Astrocyte (in vitro differentiated cells and primary cell): ENCODE data around the gene TTC27. TPM values are rescaled to one million over a fixed set of nuclear protein-coding genes. Genes with fewer than 3 reads are reported as not detected.
A peak's percentile ranks its signal among the peaks of the same experiment; 100 is the strongest.

Experiments used
- DNase-seq: peaks from one replicate; pipeline ENCODE4 v3.0.0-alpha.2; 2010; ENCODE audit warnings: low read depth
- FAIRE-seq: peaks from 2 replicates; lab custom pipeline; 2011; peaks lifted over from hg19 to GRCh38; lab: Jason Lieb, UNC
- H2AFZ ChIP-seq: 2 replicates; pipeline ENCODE4 v1.6.0; 2012; ENCODE audit warnings: low read depth, low read length, inconsistent platforms
- H3K27ac ChIP-seq: 2 replicates; pipeline ENCODE4 v1.5.1; 2011; ENCODE audit warnings: low read depth, low read length, inconsistent platforms
- H3K27me3 ChIP-seq: 2 replicates; pipeline ENCODE4 v1.6.0; 2011; ENCODE audit warnings: low read length, inconsistent platforms; ENCODE audit not compliant: insufficient read depth
- H3K36me3 ChIP-seq: 2 replicates; pipeline ENCODE4 v1.5.1; 2011; ENCODE audit warnings: low read length, inconsistent platforms; ENCODE audit not compliant: insufficient read depth
- H3K4me1 ChIP-seq: 2 replicates; pipeline ENCODE4 v1.5.1; 2011; ENCODE audit warnings: low read length, inconsistent platforms; ENCODE audit not compliant: insufficient read depth
- H3K4me2 ChIP-seq: 2 replicates; pipeline ENCODE4 v1.6.0; 2012; ENCODE audit warnings: low read length, inconsistent platforms
- H3K4me3 ChIP-seq: 2 replicates; pipeline ENCODE4 v1.5.1; 2011; ENCODE audit warnings: low read depth, mild to moderate bottlenecking, low read length, inconsistent platforms; ENCODE audit not compliant: insufficient read depth
- H3K79me2 ChIP-seq: 2 replicates; pipeline ENCODE4 v1.6.0; 2012; ENCODE audit warnings: mild to moderate bottlenecking, low read length, inconsistent platforms; ENCODE audit not compliant: insufficient read depth
- H3K9ac ChIP-seq: 2 replicates; pipeline ENCODE4 v1.6.0; 2012; ENCODE audit warnings: mild to moderate bottlenecking, low read length, inconsistent platforms
- H3K9me3 ChIP-seq: 2 replicates; pipeline ENCODE4 v1.5.1; 2012; ENCODE audit warnings: low read depth, mild to moderate bottlenecking, low read length, inconsistent platforms; ENCODE audit not compliant: insufficient read depth
- H4K20me1 ChIP-seq: 2 replicates; pipeline ENCODE4 v1.6.0; 2012; ENCODE audit warnings: low read length, inconsistent platforms; ENCODE audit not compliant: insufficient read depth
- H3K27ac Mint-ChIP-seq: one replicate; pipeline ENCODE4 v1.8.0; 2021; ENCODE audit warnings: mild to moderate bottlenecking, mixed read lengths; ENCODE audit not compliant: unreplicated experiment
- H3K27me3 Mint-ChIP-seq: one replicate; pipeline ENCODE4 v1.8.0; 2021; ENCODE audit warnings: low read depth, mixed read lengths; ENCODE audit not compliant: unreplicated experiment
- H3K36me3 Mint-ChIP-seq: one replicate; pipeline ENCODE4 v1.8.0; 2021; ENCODE audit warnings: low read depth, mixed read lengths; ENCODE audit not compliant: unreplicated experiment
- H3K4me1 Mint-ChIP-seq: one replicate; pipeline ENCODE4 v1.8.0; 2021; ENCODE audit warnings: low read depth, mixed read lengths; ENCODE audit not compliant: unreplicated experiment
- H3K4me3 Mint-ChIP-seq: one replicate; pipeline ENCODE4 v1.8.0; 2021; ENCODE audit warnings: mild to moderate bottlenecking, moderate library complexity, mixed read lengths; ENCODE audit not compliant: unreplicated experiment
- H3K9me3 Mint-ChIP-seq: one replicate; pipeline ENCODE4 v1.8.0; 2021; ENCODE audit warnings: mild to moderate bottlenecking, mixed read lengths; ENCODE audit not compliant: unreplicated experiment
- EZH2 ChIP-seq: IDR thresholded peaks from 2 replicates; pipeline ENCODE4 v1.6.1; 2012; ENCODE audit warnings: mild to moderate bottlenecking, low read length, inconsistent platforms; ENCODE audit not compliant: insufficient read depth
- total RNA-seq: library from RNA; stranded (reverse); gene quantifications from 2 replicates; pipeline ENCODE4 v1.2.1, GENCODE V29; 2021
- TF ChIP-seq, protein P1 (sequence below): IDR thresholded peaks from 2 replicates; pipeline ENCODE4 v1.5.1; 2011; ENCODE audit warnings: low read depth, mild to moderate bottlenecking, inconsistent platforms, low read length, moderate library complexity; ENCODE audit not compliant: insufficient read depth

The TTC27 gene
- total RNA-seq, 1 donor from 2014 or later: 25.1 TPM

DNA sequence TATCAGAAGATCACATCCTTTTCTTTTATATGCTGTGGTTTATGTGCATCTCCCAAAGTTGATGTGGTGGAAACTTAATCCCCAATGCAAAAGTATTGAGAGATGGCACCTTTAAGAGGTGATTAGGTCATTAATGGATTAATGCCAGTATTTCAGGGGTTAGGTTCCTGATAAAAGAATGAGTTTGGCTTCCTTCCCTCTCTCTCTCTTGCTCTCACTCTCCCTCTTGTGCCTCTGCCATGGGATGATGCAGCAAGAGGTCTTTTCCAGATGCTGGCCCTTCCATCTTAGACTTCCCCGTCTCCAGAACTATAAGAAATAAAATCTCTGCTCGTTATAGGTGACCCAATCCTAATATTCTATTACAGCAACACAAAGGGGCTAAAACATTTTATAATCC lies 85.0 kb downstream of the TTC27 start:
- no peak overlapping the region for H2AFZ ChIP-seq
- H3K27me3 ChIP-seq: no peaks in the 10 kb centered on the region
- no peak overlapping the region for H3K9ac ChIP-seq
- TF ChIP-seq, protein P1, sequence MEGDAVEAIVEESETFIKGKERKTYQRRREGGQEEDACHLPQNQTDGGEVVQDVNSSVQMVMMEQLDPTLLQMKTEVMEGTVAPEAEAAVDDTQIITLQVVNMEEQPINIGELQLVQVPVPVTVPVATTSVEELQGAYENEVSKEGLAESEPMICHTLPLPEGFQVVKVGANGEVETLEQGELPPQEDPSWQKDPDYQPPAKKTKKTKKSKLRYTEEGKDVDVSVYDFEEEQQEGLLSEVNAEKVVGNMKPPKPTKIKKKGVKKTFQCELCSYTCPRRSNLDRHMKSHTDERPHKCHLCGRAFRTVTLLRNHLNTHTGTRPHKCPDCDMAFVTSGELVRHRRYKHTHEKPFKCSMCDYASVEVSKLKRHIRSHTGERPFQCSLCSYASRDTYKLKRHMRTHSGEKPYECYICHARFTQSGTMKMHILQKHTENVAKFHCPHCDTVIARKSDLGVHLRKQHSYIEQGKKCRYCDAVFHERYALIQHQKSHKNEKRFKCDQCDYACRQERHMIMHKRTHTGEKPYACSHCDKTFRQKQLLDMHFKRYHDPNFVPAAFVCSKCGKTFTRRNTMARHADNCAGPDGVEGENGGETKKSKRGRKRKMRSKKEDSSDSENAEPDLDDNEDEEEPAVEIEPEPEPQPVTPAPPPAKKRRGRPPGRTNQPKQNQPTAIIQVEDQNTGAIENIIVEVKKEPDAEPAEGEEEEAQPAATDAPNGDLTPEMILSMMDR: no peak
- TF ChIP-seq EZH2: no peak
- peak; percentile 72 for DNase-seq
- H3K4me2 ChIP-seq: no peak overlapping the region
- H3K36me3 ChIP-seq: no peaks in the 10 kb centered on the region
- H3K4me3 ChIP-seq: no peak overlapping the region
- Mint-ChIP-seq H3K36me3 (peaks cover 12% of the 10 kb centered on the region), H3K9me3 (no peaks in the 10 kb centered on the region), H3K27ac (no peak overlapping the region), H3K27me3 (no peaks in the 10 kb centered on the region), H3K4me3 (no peak overlapping the region), H3K4me1 (peaks cover 16% of the 10 kb centered on the region)
- H3K27ac ChIP-seq: no peak overlapping the region
- H3K79me2 ChIP-seq: no peaks in the 10 kb centered on the region
- no peaks in the 10 kb centered on the region for H3K9me3 ChIP-seq
- H4K20me1 ChIP-seq: no peaks in the 10 kb centered on the region
- H3K4me1 ChIP-seq: peaks cover 10% of the 10 kb centered on the region
- no peak for FAIRE-seq

DNA sequence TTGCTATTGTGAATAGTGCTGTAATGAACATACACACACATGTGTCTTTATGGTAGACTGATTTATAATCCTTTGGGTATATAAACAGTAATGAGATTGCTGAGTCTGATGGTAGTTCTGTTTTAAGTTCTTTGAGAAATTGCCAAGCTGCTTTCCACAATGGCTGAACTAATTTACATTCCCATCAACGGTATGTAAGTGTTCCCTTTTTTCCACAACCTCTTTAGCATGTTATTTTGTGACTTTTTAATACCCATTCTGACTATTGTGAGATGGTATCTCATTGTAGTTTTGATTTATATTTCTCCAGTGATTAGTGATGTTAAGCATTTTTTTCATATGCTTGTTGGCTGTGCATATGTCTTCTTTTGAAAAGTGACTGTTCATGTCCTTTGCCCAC lies 86.7 kb downstream of the TTC27 start:
- Histone ChIP-seq H3K36me3 (no peaks in the 10 kb centered on the region), H2AFZ (no peak overlapping the region), H3K4me1 (peaks cover 10% of the 10 kb centered on the region), H3K9ac (no peak overlapping the region), H4K20me1 (no peaks in the 10 kb centered on the region), H3K27ac (no peak overlapping the region), H3K4me2 (no peak overlapping the region), H3K4me3 (no peak overlapping the region), H3K27me3 (no peaks in the 10 kb centered on the region), H3K79me2 (no peaks in the 10 kb centered on the region), H3K9me3 (no peaks in the 10 kb centered on the region)
- DNase-seq (no peak), FAIRE-seq (no peak)
- TF ChIP-seq, protein P1: no peak
- no peak for TF ChIP-seq EZH2
- no peaks in the 10 kb centered on the region for H3K27me3 Mint-ChIP-seq
- H3K4me1 Mint-ChIP-seq: peaks cover 16% of the 10 kb centered on the region
- H3K36me3 Mint-ChIP-seq: peaks cover 14% of the 10 kb centered on the region
- H3K4me3 Mint-ChIP-seq: no peak overlapping the region
- no peak overlapping the region for H3K27ac Mint-ChIP-seq
- peaks cover 2% of the 10 kb centered on the region for H3K9me3 Mint-ChIP-seq

DNA sequence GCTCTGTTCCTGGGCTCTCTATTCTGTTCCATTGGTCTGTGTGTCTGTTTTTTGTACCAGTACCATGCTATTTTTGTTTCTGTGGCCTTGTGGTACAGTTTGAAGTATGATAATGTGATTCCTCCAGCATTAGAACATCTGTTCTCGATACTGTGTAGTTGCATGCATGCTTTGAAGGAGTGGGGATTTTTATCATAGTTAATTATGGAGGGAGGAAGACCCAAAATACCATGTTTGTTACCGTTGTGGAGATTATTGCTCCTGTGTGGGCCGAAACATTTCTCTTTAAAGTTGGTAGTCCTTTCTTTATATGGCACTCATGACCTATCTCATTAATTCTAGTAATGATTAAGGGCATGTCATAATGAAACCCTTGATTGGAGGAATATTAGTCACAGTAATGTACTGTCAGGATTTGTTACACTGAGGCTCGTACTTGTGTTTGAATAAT lies 87.6 kb downstream of the TTC27 start:
- H3K9me3 Mint-ChIP-seq: peaks cover 2% of the 10 kb centered on the region
- Histone ChIP-seq H2AFZ (no peak overlapping the region), H4K20me1 (no peaks in the 10 kb centered on the region), H3K4me2 (peak overlapping the region; percentile 50), H3K9ac (no peak overlapping the region), H3K27ac (peak overlapping the region; percentile 25), H3K27me3 (no peaks in the 10 kb centered on the region), H3K79me2 (no peaks in the 10 kb centered on the region), H3K36me3 (no peaks in the 10 kb centered on the region), H3K4me3 (no peak overlapping the region), H3K9me3 (no peaks in the 10 kb centered on the region), H3K4me1 (peaks cover 10% of the 10 kb centered on the region)
- FAIRE-seq: no peak
- peak; percentile 63 for DNase-seq
- H3K4me3 Mint-ChIP-seq: no peak overlapping the region
- H3K27me3 Mint-ChIP-seq: no peaks in the 10 kb centered on the region
- H3K27ac Mint-ChIP-seq: peak overlapping the region; percentile 34
- TF ChIP-seq EZH2: no peak
- TF ChIP-seq, protein P1: no peak
- peaks cover 14% of the 10 kb centered on the region for H3K36me3 Mint-ChIP-seq
- peaks cover 16% of the 10 kb centered on the region for H3K4me1 Mint-ChIP-seq
